KOPT-K1 (cell line): ENCODE results near the gene PCSK5.

Source experiments
- H3K27ac ChIP-seq: fragments of 200-600 bp; sonication (generic); 2 replicates; pipeline ENCODE4 v1.5.1; 2016; ENCODE audit warnings: antibody characterized with exemption, mild to moderate bottlenecking, low read depth, low read length; ENCODE audit not compliant: poor library complexity, severe bottlenecking
- H3K36me3 ChIP-seq: fragments of 200-600 bp; sonication (generic); 2 replicates; pipeline ENCODE4 v1.5.1; 2017; ENCODE audit warnings: antibody characterized with exemption, mild to moderate bottlenecking, low read length, moderate library complexity; ENCODE audit not compliant: insufficient read depth
- H3K9me3 ChIP-seq: fragments of 200-600 bp; sonication (generic); 2 replicates; pipeline ENCODE4 v1.5.1; 2017; ENCODE audit warnings: antibody characterized with exemption, low read length, mild to moderate bottlenecking; ENCODE audit not compliant: insufficient read depth, poor library complexity, severe bottlenecking

PCSK5 gene

DNA sequence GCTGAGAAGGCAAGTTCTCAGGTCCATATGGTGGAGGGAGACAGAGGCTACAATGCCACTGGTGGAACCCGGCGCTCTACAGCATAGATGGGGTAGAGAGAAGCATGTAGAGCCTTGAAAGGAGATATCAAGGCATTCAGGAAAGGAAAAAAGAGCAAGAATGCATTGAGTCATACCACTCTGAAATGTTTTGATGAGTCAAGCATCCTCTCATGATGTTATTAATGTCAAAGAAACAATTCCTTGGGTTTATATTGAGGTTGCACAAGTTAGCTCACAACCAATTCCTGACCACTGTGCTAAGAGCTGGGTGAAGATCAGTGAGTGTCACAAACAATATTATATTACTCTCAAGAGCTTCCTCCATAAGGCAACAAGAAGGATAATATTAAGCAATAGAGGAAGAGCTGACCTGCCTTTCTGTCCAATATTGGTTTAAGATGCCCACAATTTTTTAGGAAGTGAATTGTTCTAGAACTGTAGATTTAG, 325.7 kb downstream of the PCSK5 start:
- H3K36me3 ChIP-seq = no peaks in the 10 kb centered on the region
- H3K9me3 ChIP-seq = no peaks in the 10 kb centered on the region
- H3K27ac ChIP-seq = no peak overlapping the region

DNA sequence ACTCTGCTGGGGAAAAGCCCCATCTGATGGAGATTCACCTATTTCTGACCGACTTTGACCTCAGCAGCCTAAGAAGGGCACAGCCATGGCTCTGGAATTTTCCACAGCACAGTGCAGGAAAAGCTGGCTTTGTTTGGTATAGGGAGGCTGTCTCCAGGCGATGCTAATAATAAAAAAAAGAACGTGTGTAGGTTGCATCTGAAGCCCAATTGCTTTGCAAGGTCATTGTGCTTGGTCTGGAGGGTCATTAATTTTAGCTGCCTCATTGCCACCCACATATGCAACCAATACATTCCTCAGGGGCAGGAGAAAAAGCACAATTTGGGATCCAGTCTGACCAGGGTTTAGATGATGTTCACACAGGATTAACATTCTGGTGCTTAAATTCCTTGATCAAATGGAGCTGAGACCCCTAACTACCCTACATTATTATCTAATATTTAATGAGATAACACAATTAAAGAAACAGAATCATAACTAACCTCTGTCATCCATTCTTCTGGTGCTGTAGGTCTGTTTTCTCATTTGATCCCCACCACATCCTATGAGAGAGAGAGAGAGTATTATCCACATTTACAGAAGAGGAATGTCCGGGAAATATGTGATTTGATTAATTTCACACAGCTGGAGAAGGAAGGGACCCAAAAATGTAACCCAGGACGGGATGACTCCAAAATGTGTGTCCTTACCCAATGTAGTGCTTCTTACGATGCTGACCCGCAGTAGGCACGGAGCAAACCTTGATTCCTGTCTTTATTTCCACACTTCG, 327.8 kb downstream of the PCSK5 start:
- Histone ChIP-seq H3K27ac (no peak overlapping the region), H3K9me3 (no peaks in the 10 kb centered on the region), H3K36me3 (no peaks in the 10 kb centered on the region)

DNA sequence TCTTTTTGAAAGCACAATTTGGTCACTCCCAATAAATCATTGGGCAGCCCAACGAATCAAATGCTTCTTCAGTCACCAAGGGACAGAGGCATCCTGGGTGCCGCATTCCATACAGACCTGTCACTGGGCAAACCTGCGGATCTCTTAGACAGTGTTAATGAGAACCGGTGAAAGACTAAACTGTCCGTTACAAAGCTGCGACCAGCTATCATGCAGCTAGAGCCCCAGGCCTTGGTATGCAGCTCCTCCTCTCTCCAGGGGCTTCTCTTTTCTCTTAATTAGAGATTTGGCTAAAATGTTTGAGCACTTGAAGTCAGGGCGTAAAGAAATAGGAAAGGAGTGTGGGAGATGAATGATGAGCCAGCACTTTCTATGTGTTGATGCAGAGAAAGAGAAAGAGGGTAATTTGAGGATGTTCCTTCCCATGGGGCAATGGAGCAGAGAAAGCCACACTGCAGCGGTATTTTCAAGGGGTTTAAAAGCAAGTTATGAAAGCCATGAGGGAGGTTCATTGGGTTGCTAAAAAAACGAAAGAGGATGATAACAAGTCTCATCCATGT, 328.5 kb downstream of the PCSK5 start:
- Histone ChIP-seq H3K9me3 (no peaks in the 10 kb centered on the region), H3K27ac (no peak overlapping the region), H3K36me3 (no peaks in the 10 kb centered on the region)

GRCh38 chr9:76219560-76220151, 329.2 kb downstream of the PCSK5 start:
- no peak overlapping the region for H3K27ac ChIP-seq
- H3K36me3 ChIP-seq = no peaks in the 10 kb centered on the region
- no peaks in the 10 kb centered on the region for H3K9me3 ChIP-seq

- Histone ChIP-seq H3K36me3 (no peaks in the 10 kb centered on the region), H3K9me3 (no peaks in the 10 kb centered on the region), H3K27ac (no peak overlapping the region)
These were observed 330.9 kb downstream of the PCSK5 start for GRCh38 chr9:76221423-76221822.

GRCh38 chr9:76223749-76224340, 333.4 kb downstream of the PCSK5 start:
- Histone ChIP-seq H3K36me3 (no peaks in the 10 kb centered on the region), H3K27ac (no peak overlapping the region)

GRCh38 chr9:76227156-76227555, 336.7 kb downstream of the PCSK5 start:
- Histone ChIP-seq H3K9me3 (no peaks in the 10 kb centered on the region), H3K36me3 (no peaks in the 10 kb centered on the region), H3K27ac (no peak overlapping the region)

More at GRCh38 chr9:76223749-76224340, 333.4 kb downstream of the PCSK5 start:
- no peaks in the 10 kb centered on the region for H3K9me3 ChIP-seq

GRCh38 chr9:76231001-76231400, 340.5 kb downstream of the PCSK5 start:
- Histone ChIP-seq H3K36me3 (no peaks in the 10 kb centered on the region), H3K27ac (no peak overlapping the region), H3K9me3 (no peaks in the 10 kb centered on the region)

GRCh38 chr9:76232861-76233489, 342.5 kb downstream of the PCSK5 start:
- Histone ChIP-seq H3K36me3 (no peaks in the 10 kb centered on the region), H3K9me3 (no peaks in the 10 kb centered on the region), H3K27ac (no peak overlapping the region)

- H3K27ac ChIP-seq = no peak overlapping the region
- H3K36me3 ChIP-seq = no peaks in the 10 kb centered on the region
- H3K9me3 ChIP-seq = no peaks in the 10 kb centered on the region
These were observed 350.1 kb downstream of the PCSK5 start for GRCh38 chr9:76240578-76240977.

DNA sequence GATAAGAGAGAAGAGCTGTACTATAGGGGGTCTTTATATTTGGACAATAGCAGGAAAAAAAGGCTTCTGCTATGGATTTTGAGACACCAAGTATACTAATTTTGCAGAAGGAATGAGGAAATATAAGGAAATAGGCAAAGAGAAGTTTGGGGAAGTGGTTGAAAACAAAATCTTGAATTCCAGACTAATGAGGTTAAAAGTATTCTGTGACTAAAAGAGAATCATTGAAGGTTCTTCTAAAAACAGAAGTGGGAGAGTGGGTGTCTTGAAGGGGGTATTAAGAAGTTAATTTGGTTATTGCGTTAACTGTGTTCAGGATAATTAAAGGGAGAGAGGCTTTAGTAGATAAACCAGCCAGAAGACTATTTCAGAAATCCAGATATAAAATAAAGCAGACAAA, 355.0 kb downstream of the PCSK5 start:
- Histone ChIP-seq H3K27ac (no peak overlapping the region), H3K9me3 (no peaks in the 10 kb centered on the region), H3K36me3 (no peaks in the 10 kb centered on the region)

- Histone ChIP-seq H3K27ac (no peak overlapping the region), H3K9me3 (no peaks in the 10 kb centered on the region), H3K36me3 (no peaks in the 10 kb centered on the region)
These were observed 356.2 kb downstream of the PCSK5 start for GRCh38 chr9:76246680-76247079.

DNA sequence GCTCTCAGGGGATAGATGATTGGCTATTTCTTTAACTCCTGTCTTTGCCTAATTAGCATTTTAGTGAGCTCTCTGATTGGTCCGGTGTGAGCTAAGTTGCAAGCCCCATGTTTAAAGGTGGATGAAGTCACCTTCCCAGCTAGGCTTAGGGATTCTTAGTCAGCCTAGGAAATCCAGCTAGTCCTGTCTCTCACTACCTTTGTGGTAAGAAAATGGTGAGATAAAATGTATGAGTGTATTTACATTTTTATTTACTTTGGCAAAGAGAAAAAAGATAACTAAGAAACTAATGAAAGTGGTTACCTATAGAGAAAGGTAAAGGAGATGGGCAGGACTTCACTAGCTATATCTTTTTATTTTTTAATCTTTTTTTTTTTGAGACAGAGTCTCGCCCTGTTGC, 357.0 kb downstream of the PCSK5 start:
- no peaks in the 10 kb centered on the region for H3K36me3 ChIP-seq
- no peak overlapping the region for H3K27ac ChIP-seq
- no peaks in the 10 kb centered on the region for H3K9me3 ChIP-seq

GRCh38 chr9:76249309-76249708, 358.8 kb downstream of the PCSK5 start:
- Histone ChIP-seq H3K36me3 (no peaks in the 10 kb centered on the region), H3K27ac (no peak overlapping the region), H3K9me3 (no peaks in the 10 kb centered on the region)
